NCI-H2196 (cell line): ENCODE results near the gene OR7A10.
"Not testable (repeated sequence)": the region's sequence is repeated elsewhere in the genome, so short reads cannot be mapped to it uniquely, and the experiment has no call there.

Source experiments
- DNase-seq: peaks from one replicate; lab custom pipeline; 2025; ENCODE audit not compliant: unreplicated experiment; lab: John Stamatoyannopoulos, UW

Gene OR7A10

DNA sequence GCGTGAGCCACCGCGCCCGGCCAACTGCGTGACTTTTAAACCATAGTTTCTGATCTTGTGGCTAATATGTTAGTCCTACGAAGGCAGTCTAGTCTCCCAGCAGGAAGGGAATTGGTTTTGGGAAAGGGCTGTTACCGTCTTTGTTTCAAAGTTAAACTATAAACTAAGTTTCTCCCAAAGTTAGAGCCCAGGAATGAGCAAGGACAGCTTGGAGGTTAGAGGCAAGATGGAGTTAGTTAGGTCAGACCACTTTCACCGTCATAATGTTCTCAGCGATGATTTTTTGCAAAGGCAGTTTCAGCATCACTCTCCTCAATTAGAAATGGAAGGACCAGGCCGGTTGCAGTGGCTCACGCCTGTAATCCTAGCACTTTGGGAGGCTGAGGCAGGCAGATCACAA is 52.7 kb downstream of the OR7A10 start:
- no peak for DNase-seq

DNA sequence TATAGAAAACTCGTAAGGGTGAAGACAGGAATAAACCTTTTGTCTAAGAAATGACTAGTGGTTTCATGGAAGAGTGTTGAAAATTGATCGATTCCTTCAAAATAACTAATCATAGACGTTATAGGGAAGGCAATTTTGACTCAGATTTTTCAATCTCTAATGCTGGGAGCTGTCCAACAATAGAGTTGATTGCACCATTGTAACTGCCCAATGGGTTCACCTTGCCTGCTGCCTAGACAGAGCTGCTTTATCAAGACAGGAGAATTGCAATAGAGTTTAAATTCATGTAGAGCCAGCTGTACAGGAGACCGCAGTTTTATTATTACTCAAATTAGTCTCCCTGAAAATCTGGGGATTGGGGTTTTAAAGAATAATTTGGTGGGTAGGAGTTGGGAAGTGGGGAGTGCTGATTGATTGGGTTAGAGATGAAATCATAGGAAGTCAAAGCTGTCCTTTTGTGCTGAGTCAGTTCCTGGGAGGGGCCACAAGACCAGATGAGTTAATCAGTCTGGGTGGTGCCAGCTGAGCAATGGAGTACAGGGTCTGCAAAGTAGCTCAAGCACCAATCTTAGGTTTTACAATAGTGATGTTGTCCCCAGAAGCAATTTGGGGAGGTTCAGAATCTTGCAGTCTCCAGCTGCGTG is 53.5 kb downstream of the OR7A10 start:
- no peak for DNase-seq

DNA sequence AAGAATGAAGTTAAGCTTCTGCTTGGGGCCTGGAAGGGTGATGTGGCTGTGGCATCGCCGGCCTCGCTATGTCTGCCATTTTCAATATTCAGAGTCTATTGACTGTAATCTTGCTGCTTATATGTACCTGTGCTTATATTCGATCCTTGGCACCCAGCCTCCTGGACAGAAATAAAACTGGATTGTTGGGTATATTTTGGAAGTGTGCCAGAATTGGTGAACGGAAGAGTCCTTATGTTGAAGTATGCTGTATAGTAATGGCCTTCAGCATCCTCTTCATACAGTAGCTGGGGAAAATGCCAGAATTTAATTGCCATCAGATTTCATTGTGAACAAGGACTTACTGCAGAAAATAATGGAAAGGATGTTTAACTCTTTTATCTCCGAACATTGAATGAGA is 56.5 kb downstream of the OR7A10 start:
- DNase-seq: not testable (repeated sequence)
